GM18867 (cell line): Measurements from ENCODE around the gene XPR1.

Experiments used
- ATAC-seq: cut with Tn5 transposase; IDR thresholded peaks from one replicate; pipeline ENCODE4 v1.9.1; 2021; ENCODE audit warnings: mild to moderate bottlenecking, moderate library complexity; ENCODE audit not compliant: unreplicated experiment

The XPR1 gene

DNA sequence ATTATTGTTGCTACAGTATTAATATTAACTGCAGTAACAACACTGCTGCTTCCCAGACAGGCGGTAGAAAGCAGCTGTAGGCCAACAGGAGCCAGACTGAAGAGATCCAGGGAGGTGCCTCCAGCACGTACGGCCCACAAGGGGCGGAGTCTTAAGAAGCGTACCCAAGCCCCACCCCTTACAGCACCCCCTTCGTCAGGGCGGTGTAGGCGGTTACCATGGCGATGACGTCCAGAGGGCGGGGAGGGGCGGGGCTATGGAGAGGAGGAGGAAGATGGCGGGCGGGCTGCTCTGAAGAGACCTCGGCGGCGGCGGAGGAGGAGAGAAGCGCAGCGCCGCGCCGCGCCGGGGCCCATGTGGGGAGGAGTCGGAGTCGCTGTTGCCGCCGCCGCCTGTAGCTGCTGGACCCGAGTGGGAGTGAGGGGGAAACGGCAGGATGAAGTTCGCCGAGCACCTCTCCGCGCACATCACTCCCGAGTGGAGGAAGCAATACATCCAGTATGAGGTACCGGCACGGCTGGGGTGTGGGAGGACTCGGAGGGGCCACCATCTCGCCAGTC is at the start of gene XPR1:
TSS of gene XPR1 (plus strand) at position 257 of the 560 bp plus-strand sequence. CDS start at position 437, 180 bp downstream.
- ATAC-seq, result peak; percentile 96

DNA sequence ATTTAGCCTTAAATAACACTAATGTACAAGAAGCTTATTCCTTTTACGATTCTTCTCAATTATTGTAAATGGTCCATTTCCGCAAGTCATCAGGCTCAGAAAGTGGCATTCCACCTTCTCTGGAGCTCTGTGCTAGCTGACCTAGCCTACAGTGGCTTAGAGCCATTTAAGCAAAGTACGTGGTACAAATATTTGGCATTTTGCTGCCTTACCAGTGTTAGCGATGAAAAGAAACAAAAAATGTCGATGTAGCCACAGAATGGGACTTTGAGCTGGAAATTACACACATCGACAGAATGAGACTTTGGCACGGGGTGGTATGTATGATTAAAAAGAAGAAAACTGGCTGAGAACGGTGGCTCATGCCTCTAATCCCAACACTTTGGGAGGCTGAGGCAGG is 47.0 kb upstream of the XPR1 start:
- ATAC-seq, result no peak

DNA sequence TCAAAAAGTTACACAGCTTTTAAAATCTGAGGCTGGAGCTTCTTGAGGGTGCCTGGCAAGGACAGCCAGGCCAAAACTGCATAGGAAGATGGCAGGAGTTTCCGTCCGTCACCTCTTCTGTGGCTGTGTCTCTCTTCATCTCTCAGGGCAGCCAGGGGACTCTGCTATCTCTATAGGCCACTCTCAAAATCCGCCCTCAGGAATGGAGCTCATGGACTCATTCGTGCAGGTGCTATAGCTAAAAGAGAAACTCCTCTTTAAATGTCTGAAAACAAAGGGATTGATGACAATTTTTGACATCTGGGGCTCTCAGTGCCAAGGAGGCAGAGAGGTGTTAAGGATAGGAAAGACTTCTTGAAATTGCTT is 45.8 kb upstream of the XPR1 start:
- no peak for ATAC-seq

DNA sequence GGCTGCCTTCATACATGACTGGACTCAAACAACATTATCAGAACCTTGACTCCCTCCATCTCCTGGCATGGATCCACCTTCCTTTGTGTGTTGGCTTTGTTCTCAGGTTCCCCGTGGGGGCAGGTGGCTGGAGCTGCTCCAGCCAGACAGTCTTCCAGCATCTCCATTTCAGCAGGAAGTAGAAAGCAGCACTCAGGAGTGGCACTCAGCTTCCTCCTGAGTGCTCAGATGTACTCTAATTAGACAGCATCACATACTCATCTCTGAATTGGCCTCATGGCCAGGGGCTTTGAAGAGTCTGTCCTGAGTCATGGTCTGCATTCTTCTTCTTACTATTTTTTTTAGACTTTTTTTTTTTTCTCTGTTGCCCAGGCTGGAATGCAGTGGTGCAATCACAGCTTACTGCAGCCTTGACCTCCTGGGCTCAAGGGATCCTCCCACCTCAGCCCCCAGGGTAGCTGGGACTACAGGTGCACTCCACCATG is 45.1 kb upstream of the XPR1 start:
- ATAC-seq, result no peak

DNA sequence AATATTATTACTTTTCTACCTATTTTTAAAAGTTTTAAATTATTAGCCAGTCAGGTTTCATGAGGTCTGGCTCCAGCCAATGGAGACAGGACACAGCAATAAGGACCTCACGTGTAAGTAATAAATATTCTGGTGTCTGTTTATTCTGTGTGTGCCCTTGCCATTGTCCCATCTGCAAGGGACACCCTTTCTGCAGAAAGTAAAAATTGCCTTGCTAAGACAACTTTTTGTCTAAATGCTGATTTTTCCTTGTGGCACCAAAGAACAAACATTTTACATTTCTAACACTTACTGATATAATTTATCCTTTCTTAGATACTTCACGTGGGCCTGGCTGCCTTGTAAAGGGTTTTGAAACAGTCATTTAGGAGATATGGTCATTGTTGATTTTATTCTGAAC is 43.7 kb upstream of the XPR1 start:
- no peak for ATAC-seq

DNA sequence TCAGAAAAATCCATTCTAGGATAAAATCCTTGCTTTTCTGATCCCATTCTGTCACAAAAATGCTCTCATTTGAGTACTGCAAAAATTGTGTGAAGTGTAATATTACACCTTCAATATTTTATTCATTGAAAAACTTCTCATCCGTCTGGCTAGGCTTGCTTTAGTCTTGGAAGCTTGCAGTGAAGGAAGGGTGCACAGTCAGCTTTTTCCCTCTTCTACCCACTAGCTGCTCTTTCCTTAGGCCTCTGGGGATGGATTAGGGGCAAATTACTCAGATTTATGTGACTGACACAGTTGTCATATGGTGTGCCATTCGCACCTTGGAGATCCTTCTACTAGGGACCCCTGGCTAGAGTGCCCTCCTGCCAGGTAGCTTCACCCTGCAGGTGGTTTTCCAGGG is 40.9 kb upstream of the XPR1 start:
- no peak for ATAC-seq

DNA sequence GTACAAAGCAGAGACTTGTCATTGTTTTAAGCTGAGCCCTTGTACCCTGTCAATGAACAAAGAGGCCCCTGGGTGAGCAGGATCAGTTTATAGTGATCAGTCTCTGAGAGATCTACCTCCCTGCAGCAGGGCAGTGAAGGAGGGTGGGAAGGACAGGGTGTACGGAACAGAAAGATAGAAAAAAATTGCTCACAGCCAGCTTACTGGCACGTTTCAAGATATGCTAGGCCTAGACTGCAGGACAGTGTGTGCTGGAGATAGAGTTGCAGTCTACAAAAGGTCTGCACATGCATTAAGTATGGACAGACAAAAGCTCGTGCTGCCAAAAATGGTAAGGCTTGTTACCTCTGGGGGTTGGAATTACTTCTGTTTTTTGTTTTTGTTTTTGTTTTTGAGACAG is 38.4 kb upstream of the XPR1 start:
- no peak for ATAC-seq

DNA sequence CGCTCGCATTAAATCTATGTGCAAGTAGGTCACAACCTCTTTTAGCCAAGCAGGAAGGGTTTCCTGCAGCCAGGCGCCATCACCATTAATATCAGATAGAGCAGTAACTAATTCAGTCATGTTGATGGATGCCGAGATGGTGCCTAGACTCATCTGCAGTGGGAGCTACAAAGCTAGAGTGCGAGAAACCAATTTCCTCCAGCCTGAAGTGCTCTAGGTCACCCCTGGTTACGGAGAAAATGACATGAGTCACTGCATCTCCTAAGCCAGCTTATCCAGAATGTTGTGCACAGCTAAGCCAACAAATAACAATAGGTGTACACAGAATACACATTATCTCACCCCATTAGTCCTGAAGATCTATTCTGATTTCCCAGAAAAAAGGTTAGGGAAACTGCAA is 37.1 kb upstream of the XPR1 start:
- ATAC-seq, result no peak

DNA sequence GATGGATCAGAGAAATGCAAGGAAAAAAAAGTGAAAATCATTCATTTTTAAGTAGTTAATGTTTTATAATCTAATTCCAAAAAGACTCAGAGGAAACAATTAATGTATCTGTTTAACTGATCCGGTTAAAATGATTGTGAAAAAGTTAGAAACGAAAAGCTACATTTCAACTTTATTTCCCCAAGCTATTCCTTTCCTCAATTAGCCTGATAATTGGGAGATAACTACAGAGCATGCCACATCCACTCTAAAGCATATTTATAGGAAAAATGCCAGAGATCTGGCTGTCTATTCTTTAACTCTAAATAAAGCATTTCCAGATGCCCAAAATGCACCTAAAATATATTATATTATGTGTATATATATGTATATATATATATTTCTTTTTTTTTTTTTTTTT is 35.9 kb upstream of the XPR1 start:
- ATAC-seq, result no peak

DNA sequence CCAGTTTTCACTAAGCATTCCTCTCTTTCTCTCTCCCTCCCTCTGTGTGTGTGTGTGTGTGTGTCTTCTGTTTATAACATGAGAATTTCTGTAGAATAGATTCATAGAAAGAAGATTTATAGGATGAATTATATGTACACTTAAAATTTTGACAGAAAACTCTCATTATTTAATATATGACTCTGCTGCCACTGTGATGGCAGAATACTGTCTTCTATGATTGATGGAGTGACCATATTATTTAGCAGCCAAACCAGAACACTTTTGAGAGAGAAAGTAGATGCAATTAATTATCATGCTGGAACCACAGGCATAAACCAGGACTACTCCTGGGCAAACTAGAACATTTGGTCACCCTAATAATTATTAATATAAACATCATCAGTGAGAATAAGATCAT is 34.3 kb upstream of the XPR1 start:
- no peak for ATAC-seq

DNA sequence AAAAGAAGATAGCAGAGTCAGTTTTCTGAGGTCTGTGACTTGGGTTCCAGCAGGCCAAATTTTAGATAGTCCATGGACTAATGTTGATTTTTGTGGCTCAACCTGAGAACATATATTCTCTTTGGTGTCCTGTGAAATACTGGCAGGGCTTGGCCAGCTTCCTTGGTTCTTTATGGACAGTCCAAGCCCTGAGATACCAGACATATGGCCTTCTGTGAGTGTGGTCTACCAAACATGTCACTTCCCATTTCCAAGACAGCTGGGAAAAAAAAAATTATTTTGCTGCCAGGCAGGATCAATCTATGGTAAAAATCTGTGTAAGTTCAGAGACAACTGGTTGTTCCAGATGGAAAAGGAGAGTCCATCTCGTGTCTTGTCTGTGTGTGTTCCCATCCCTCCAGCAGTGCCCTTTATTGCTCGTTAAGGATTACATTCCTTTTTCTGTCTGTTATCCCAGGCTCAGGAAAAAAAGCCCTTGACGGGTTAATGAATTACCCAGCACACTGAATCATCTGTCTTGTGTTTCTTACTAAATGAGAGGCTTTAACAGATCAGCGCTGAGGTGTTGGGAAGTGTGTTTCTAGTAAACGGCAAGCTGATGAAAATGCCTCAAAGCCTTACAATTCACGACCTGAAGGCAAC is 33.4 kb upstream of the XPR1 start:
- no peak for ATAC-seq

DNA sequence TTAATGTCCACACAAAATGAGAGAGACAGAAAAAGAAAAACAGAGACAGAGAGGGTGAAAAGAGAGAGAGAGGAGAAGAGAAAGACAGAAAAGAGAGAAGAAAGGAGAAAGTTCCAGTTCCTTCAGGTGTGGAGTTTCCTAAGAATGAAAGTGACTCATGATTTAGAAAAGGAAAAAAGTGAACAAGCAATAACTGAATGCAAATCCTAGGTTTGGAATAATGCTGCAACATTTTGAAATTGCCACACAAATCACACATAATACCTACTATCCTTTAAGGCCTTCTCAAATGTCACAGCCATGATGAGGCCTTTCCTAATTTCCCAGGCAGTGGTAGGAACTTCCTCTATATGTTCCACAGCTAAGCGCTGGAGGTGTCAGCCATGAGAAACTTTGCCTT is 31.5 kb upstream of the XPR1 start:
- ATAC-seq, result no peak

DNA sequence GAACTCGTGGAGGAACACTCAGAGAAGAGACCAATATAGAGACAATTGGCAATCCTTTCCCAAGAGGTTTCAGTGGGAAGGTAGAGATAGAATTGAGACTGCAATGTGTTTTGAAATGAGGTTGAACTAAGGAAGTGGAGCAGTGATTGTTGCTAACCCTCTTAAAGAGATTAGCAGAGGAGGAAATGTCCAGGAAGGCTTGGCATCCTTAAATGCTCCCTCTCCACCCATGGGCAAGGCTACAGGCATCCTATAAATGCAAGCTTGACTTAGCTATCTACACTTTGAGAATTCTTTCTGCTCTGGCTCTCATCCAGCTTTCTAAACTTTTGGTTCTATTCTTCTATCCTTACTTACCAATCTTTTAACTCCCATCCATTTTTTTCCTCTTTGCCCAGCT is 30.3 kb upstream of the XPR1 start:
- no peak for ATAC-seq

DNA sequence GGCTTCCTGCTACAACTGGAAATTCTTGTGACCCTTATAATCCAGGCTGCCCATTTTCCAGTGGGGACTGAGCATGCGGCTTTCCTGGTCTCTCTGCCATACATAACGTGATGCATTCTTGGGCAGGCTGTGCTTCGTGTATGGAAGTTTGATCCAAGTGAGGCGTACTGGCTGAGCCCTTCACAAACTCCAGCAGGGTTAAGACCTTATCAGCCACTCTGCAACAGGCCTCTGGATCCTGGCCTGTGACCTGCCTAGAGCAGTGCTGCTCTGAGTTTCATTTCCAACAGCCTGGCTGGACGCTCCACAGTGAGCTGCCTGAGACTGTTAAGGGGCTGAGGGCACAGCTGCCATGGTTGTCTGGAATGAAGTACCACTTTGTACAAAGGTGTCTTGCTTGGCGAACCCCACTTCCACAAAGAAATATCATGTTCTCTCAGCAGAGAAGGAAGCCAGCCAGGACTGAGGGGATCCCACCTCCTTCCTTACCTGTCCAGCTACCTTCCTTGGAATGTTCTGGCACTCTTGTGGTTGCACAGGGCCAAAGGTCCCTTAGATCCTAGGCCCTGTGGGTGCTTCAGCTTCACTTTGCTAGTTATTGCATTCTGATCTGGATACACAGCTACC is 28.5 kb upstream of the XPR1 start:
- no peak for ATAC-seq

DNA sequence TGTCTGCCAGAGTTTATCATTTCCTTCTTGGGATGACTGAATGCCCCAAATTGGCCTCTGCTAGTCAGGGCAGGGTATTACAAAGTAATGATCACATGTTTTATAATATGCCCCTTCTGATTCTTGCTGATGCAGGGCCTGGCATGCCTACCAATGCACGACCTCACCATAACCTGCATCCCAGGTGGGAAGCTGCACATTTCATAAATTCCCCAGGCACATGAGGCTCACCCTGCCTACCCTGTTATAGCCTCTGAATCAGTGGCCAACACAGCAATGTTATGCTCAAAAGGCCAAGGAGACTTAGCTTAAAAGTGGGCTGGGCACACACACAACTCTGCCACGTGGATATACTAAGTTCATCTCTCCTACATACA is 28.0 kb upstream of the XPR1 start:
- no peak for ATAC-seq

DNA sequence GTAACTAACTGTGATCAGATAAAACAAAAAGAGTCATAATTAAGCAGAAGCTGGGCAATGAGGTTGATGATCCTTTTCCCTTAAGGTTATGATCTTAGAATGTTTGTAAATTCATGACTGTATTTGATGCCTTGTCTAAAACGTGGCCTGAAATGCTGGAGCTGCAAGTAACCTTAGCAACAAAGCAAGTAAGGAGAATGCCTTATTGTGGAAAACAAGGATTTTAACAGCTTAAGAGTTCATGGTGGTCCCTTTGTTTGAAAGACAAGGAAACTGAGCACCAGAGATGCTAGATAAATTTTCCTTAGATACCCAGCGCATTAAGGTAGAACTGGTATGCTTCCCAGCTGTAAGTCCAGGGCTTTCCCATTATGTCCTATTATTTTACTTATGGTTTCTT is 25.7 kb upstream of the XPR1 start:
- ATAC-seq, result no peak

DNA sequence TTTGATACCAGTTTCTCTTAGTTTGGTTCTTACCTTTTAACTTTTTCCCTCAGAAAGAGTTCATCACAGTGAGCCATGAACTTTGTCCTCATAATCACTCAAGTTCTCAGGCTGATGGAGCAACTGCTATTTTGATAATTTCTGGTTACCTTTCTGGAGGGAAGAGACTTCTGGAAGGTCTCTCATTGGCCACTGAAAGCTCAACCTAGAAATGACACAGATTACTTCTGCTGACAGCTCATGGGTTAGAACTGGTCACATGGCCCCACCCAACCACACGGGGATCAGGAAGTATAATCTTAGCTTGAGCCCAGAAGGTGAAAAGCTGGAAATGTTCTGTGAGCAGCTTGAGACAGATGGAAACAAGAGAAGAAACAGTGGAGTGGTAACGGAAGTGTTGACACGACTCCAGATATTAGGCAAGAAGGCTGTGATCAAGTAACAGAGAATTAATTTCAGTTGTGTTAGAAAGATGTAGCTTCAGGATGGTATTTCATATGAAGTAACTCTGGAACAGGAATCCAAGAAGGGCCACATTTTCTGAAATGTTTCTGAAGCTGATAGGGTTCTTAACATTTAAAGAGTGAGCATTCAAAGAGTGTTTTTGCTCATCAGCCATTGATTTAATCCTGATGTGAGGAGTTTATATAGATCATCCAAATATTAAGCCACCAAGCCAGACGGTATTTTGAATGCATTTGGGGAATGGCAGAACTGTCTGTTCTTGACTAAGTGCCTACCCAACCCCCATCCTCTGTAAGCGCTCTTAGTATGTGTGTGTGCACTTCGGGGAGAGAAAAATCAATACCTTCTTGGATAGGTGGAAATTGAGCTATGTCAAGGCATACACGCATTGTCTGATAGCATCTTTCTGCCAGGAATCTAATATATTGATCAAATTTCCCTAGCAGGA is 21.9 kb upstream of the XPR1 start:
- ATAC-seq, result no peak

DNA sequence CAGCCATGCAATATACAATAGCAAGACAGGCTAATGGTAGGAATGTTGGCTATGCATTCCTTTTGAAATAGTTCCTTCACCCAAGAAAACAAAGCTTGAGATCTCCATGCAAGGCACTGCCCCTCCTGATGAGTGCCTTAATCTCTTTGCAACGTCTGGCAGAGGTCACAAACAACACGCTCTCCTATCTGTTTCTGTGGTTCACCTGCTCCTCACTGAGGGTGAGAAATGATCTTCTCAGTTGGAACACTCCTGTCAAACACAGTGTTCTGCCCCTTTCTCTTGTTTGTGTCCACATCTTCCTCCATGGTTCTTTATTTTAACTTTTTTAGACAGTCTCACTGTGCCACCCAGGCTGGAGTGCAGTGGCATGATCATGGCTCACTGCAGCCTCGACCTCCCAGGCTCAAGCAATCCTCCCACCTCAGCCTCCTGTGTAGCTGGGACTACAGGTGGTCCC is 21.2 kb upstream of the XPR1 start:
- no peak for ATAC-seq

DNA sequence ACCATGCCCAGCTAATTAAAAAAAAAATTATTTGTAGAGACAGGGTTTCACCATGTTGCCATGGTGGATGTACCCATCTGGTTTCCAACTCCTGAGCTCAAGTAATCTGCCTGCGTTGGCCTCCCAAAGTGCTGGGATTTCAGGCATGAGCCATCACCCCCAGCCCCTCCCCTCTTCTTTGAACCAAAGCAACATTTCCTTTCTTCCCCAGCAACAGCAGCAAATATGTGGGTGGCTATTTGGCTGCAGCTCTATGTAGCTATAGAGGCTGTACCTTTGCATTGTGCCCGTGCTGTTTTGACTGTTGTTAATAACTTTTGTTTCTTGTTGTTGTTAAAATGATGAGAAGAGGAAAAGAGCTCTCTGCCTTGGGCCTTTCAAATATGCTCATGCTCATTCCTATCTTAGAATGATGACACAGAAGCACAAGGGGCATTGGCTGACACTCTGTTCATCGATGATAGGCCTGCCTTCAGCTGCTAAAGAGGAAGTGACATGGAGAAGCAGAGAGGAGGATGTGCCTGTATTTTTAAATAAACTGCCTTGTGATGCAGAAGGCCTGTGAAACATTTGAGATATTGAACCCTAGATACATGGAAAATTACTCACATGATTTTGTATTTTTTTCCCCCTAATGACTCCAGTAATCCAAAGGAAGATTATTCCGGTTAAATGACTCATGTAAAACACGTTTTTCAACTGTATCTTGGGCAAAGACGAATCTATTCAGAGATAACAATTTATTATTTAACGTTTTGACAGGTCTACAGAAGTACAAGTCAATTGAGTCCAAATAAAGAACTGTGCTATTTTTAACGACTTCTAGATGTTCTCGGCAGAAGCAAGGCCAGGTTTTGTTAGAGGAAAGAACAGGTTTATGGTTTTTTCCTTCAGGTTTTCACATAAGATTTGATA is 20.5 kb upstream of the XPR1 start:
- ATAC-seq, result no peak

DNA sequence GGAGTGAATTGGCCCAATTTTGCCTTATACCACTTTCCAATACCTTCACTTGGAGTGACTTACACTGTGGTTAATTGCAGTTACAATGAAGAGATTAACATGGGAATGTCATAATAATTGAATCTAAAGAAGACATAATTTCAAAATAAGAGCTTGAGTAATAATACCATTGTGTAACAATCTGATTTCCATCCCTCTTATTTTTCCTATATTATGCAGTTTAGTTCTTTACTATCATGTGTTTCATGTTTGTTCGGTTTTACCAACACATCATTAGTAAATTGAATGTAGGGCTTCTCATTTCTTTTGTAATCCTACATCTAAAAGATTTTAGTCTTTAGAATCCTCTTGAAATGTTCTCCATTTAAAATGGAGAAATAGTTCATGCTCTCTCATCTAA is 19.2 kb upstream of the XPR1 start:
- no peak for ATAC-seq

DNA sequence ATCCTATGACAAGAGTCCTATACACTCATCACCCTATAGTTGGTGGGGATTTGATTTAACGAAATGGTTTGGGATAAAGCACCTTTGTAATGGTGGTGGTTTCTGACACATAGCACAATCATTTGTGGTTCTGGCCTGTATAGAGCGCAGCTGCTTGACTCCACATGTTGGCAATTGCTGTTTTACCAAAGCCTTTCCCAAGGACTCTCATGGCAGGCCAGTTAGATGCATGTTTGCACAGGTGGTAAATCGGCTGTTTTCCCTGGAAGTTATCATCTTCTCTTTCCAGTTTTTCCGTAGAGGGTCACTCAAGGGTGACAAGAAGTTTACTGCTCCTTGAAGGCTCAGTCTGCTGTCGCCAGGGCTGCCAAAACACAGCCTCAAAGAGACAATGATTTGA is 17.1 kb upstream of the XPR1 start:
- ATAC-seq, result no peak
